HG03135 (cell line): ENCODE measurements around the gene CREG1.

Source experiments
- ATAC-seq: cut with Tn5 transposase; IDR thresholded peaks from one replicate; pipeline ENCODE4 v1.9.1; 2021; ENCODE audit warnings: mild to moderate bottlenecking, moderate library complexity; ENCODE audit not compliant: unreplicated experiment

Gene CREG1

GRCh38 chr1:167532964-167533824 lies 20.4 kb downstream of the CREG1 start:
- no peak for ATAC-seq

DNA sequence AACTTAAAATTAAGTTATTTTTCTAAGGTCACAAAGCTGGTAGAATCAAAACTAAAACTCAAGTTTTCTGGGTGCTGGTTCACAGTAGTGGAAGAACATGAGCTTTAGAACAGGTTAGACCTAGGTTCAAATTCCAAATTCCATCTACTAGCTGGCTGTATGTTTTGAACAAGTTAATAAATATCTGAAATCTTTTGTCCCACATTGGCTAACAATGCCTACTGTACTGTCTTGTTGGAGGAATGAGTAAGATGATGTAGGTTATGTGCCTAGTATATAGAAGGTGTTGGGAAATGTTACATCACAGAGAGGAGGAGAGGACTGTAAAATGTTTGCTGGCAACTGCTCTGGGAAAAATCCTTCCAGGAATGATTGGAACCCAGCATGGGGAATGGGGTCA lies 21.2 kb downstream of the CREG1 start:
- ATAC-seq: no peak

GRCh38 chr1:167529829-167530474 lies 23.6 kb downstream of the CREG1 start:
- ATAC-seq: no peak

DNA sequence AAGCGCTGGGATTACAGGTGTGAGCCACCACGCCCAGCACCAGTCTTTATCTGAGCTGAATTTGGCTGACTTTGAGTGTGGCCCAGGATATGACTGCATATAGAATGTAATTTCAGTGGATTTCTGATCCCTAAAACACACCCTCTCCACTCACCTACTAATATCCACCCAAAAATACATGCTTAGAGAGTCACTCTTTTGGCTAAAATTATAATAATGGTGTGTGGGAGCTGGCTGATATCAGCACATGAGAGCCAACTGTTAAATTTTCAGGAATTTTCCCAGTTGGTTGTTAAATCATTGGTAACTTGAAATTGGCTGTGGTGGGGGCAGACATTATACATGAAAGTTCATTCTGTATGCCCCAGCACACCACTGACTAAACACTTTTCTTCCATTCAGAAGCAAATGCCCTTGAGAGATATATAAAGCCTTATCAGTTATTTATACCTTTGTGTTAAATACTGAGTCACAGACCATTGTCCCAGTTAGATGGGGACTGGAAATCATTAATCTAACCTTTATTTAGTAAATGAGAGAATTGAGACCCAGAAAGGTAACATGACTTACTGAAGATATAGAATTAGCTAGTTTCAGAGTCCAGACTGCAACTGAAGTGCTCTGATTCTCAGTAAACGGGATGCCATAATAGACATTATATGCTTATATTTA lies 25.4 kb downstream of the CREG1 start:
- ATAC-seq: no peak

GRCh38 chr1:167526667-167527383 lies 26.7 kb downstream of the CREG1 start:
- ATAC-seq: no peak

GRCh38 chr1:167524651-167525050 lies 28.9 kb downstream of the CREG1 start:
- ATAC-seq: no peak

- ATAC-seq: no peak
Measured at GRCh38 chr1:167522246-167522645, 31.3 kb downstream of the CREG1 start.

- ATAC-seq: no peak
Measured at GRCh38 chr1:167520711-167521206, 32.8 kb downstream of the CREG1 start.

GRCh38 chr1:167518331-167518700 lies 35.2 kb downstream of the CREG1 start, which contains the start of gene CD247:
Gene CD247 (minus strand): TSS chr1:167518529. CDS start chr1:167518465, 64 bp downstream.
- ATAC-seq: no peak

DNA sequence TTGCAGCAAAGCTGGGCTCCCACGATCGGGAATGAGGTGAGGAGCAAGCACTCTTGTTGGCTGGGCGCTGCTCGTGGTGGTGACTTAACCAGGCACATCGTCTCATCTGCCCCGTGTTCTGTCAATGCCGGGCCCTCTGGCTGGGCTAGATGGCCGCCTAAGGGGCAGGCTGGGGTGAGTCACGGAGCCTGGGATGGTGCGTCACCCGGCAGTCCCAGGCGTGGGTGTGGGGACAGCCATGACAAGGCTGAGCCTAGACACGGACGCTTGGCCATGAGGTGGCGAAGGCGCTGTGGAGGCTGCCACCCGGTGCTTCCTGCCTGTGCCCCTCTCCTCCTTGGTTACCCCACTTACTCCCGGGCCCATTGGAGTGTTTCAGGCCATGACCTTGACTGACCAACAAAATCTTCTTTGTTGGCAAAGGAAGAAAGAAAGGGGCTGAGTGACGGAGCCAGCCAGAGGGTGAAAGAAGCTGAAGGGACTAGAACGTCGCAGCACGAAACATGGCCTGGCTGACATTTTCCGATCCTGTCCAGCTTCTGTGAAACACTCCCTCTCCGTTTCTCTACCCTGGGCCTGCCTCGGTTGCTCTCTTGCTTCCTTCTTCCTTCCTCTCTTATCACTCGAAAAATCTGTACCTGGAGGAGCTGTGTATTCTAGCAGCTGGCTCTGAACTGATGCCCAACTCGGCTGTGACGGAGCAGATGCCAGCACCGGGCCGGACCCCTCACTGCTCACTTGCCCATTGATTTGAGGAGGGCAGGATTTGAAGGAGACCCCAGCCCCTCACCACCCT lies 35.8 kb downstream of the CREG1 start:
- ATAC-seq: no peak

GRCh38 chr1:167516404-167517388 lies 36.9 kb downstream of the CREG1 start:
- no peak for ATAC-seq

GRCh38 chr1:167515893-167516321 lies 37.7 kb downstream of the CREG1 start:
- no peak for ATAC-seq

- no peak for ATAC-seq
Measured at GRCh38 chr1:167515461-167515860, 38.1 kb downstream of the CREG1 start.

- ATAC-seq: no peak
Measured at GRCh38 chr1:167514288-167514687, 39.3 kb downstream of the CREG1 start.

DNA sequence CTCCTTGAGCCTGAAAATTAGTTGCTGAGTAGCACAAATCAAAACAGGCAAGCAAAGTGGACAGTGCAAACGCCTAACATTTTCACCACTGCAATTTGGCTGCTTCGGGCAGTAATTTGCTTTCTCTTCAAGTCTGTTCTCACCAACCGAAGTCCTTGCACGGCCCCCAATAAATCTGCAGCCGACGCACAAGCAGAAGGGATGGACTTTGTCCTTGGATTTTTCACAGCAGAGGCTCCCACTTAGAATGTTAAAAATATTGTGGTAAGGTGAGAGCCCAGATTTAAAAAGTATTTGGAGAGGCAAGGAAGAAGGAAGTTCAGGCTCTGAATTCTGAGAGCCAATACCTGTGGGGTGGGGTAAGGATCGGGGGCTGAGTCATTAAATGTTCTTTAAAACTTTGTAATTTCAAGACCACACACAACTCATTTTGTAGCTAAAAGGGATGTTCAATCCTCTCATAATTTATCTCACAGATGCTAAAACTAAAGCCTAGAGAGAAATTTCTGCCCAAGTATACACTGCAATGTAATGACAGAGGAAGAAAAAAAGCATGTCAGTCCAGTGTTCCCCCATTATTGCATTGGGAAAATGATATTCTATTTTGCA lies 41.4 kb downstream of the CREG1 start:
- ATAC-seq: no peak

- ATAC-seq: no peak
Measured at GRCh38 chr1:167511374-167511986, 42.1 kb downstream of the CREG1 start.

GRCh38 chr1:167510881-167511280 lies 42.7 kb downstream of the CREG1 start:
- ATAC-seq: no peak

DNA sequence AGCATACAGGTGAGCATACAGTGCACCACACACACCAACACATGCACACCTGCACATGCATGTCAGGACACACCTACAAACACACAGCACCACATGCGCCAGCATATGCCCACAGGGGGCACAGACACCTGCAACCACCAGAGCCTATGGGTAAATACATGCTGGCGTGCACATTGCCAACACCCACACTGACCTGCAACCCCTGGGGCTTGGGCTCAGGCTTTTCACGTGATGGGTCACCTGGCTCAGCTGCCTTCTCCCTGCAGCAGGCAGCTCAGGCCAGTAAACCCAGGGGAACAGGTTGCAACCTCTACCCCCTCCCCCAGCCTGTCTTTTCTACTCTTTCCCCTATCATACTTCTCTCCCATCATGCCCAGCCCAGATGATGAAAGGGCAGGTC lies 43.3 kb downstream of the CREG1 start:
- ATAC-seq: no peak
